SKM-1 treated with dmso at 0.1 percent for 144 hours (cell line): ENCODE data around the gene PPP5C.
"Not testable (repeated sequence)": the region's sequence is repeated elsewhere in the genome, so short reads cannot be mapped to it uniquely, and the experiment has no call there.

Experiments used
- DNase-seq: peaks from one replicate; lab custom pipeline; 2025; ENCODE audit not compliant: unreplicated experiment; lab: John Stamatoyannopoulos, UW

Gene PPP5C

GRCh38 chr19:46407856-46408663, 61.2 kb downstream of the PPP5C start:
- DNase-seq, result no peak

- no peak for DNase-seq
These were observed 61.8 kb downstream of the PPP5C start for GRCh38 chr19:46408664-46409039.

GRCh38 chr19:46409191-46409590, 62.3 kb downstream of the PPP5C start:
- DNase-seq, result no peak

- DNase-seq, result no peak
These were observed 63.6 kb downstream of the PPP5C start for GRCh38 chr19:46410205-46411087.

- DNase-seq, result no peak
These were observed 64.4 kb downstream of the PPP5C start for GRCh38 chr19:46411088-46411924.

GRCh38 chr19:46411925-46412649, 65.2 kb downstream of the PPP5C start:
- DNase-seq, result no peak

GRCh38 chr19:46412650-46413261, 65.9 kb downstream of the PPP5C start:
- DNase-seq, result no peak

- no peak for DNase-seq
These were observed 66.6 kb downstream of the PPP5C start, which contains the start of gene CCDC8 for GRCh38 chr19:46413262-46414031. Gene CCDC8 (minus strand): TSS chr19:46413564. CDS start chr19:46412810, 754 bp downstream.

GRCh38 chr19:46414899-46415298, 68.0 kb downstream of the PPP5C start:
- DNase-seq, result not testable (repeated sequence)

GRCh38 chr19:46415804-46416709, 69.2 kb downstream of the PPP5C start:
- DNase-seq, result not testable (repeated sequence)

GRCh38 chr19:46420056-46420455, 73.2 kb downstream of the PPP5C start:
- DNase-seq, result no peak

- DNase-seq, result no peak
These were observed 75.5 kb downstream of the PPP5C start for GRCh38 chr19:46422344-46422743.

GRCh38 chr19:46423188-46423587, 76.3 kb downstream of the PPP5C start:
- DNase-seq, result no peak

GRCh38 chr19:46426035-46426505, 79.2 kb downstream of the PPP5C start:
- no peak for DNase-seq

GRCh38 chr19:46426506-46427162, 79.7 kb downstream of the PPP5C start:
- no peak for DNase-seq

GRCh38 chr19:46427518-46428045, 80.7 kb downstream of the PPP5C start:
- no peak for DNase-seq
